Thoracic aorta (tissue), 2 donors: ENCODE results near the gene PKP4. TPM values are rescaled to one million over a fixed set of nuclear protein-coding genes. Genes with fewer than 3 reads are reported as not detected.

ENCODE experiments used
- ATAC-seq: fragments of 150-250 bp; one replicate; pipeline ENCODE4 v1.8.0; 2017; ENCODE audit warnings: low read depth; ENCODE audit not compliant: insufficient number of reproducible peaks, low FRiP score
- DNase-seq: peaks from one replicate; pipeline ENCODE4 v3.0.0-alpha.2; 2020; ENCODE audit warnings: low spot score
- H3K27ac ChIP-seq, 2 donors: fragments of 200-600 bp; sonication (generic); 1 replicate in 1 of 2; 2 replicates in 1 of 2; pipeline ENCODE4 v1.5.1; 2016; ENCODE audit warnings: mild to moderate bottlenecking in 2 of 2, moderate library complexity in 2 of 2
- H3K27me3 ChIP-seq: fragments of 200-600 bp; sonication (generic); replicated peaks from 2 replicates; pipeline ENCODE4 v1.6.0; 2016; ENCODE audit warnings: mild to moderate bottlenecking; ENCODE audit not compliant: insufficient read depth
- H3K36me3 ChIP-seq: fragments of 200-600 bp; sonication (generic); one replicate; pipeline ENCODE4 v1.5.1; 2016
- H3K4me1 ChIP-seq, 2 donors: fragments of 200-600 bp; sonication (generic); 1 replicate in 1 of 2; 2 replicates in 1 of 2; pipeline versions ENCODE4 v1.5.1 to v1.6.0; 2016; ENCODE audit warnings: low read depth in 2 of 2, mild to moderate bottlenecking in 1 of 2; ENCODE audit not compliant: control insufficient read depth in 1 of 2
- H3K4me3 ChIP-seq: fragments of 200-600 bp; sonication (generic); 2 replicates; pipeline ENCODE4 v1.5.1; 2016; ENCODE audit warnings: mild to moderate bottlenecking
- H3K9me3 ChIP-seq: fragments of 200-600 bp; sonication (generic); 2 replicates; pipeline ENCODE4 v1.5.1; 2016
- CTCF ChIP-seq: fragments of 200-600 bp; sonication (generic); IDR thresholded peaks from one replicate; pipeline ENCODE4 v1.5.1; 2019; ENCODE audit warnings: antibody characterized with exemption
- total RNA-seq, 2 donors: library from RNA; depleted of rRNA; stranded (reverse); fragments of >200 nt; gene quantifications; one replicate each; pipeline versions ENCODE4 v1.1.0 to v1.2.3, GENCODE V29; 2016

The PKP4 gene
- total RNA-seq, 2 donors from 2014 or later: 28.0 to 49.1 TPM

DNA sequence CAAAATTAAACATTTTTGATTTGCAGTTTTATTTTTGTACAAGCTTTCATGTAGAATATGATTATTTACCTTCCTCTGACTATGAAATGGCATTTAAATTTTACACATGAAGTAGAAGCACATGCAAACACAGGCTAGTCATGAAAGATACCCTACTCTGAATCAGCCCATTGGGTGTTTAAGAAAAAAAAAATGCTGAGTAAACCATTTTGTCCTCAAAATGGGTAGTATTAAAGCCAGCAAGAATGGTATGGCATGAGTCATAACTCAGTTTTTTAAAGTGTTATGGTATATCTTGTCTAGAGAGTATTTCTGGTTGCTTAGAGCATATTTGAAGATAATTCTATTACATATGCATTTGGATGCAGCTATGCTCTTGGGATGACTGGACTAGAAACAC is 55.0 kb downstream of the PKP4 start:
- no peak for ATAC-seq
- H3K4me1 ChIP-seq: peaks cover 0 to 4% of the 10 kb centered on the region in 2 donors
- no peak overlapping the region for H3K27ac ChIP-seq
- DNase-seq: no peak
- no peaks in the 10 kb centered on the region for H3K9me3 ChIP-seq
- TF ChIP-seq CTCF: no peak
- no peaks in the 10 kb centered on the region for H3K36me3 ChIP-seq
- no peak overlapping the region for H3K4me3 ChIP-seq
- no peaks in the 10 kb centered on the region for H3K27me3 ChIP-seq

DNA sequence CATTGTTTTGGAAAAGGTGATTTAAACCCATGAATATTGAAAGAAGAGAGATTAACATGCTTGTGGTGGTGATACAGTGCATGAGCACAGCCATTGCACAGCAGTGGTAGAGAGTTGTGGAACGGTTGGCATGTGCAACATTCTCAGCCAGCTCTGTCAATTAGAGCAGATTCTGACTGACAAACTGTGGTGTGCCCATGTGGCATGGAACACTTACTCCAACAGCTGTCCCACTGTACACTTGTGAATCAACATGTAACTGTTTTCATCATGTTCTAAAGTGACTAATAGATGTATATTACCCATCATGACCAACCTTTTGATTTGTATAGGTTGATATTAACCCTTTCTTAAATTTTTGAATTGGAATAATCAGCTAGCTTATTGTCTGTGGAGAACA is 55.6 kb downstream of the PKP4 start:
- no peaks in the 10 kb centered on the region for H3K9me3 ChIP-seq
- no peak for ATAC-seq
- no peak overlapping the region for H3K4me3 ChIP-seq
- H3K27ac ChIP-seq: no peak overlapping the region
- H3K4me1 ChIP-seq: peaks cover 0 to 4% of the 10 kb centered on the region in 2 donors
- no peaks in the 10 kb centered on the region for H3K27me3 ChIP-seq
- DNase-seq: no peak
- H3K36me3 ChIP-seq: no peaks in the 10 kb centered on the region
- no peak for TF ChIP-seq CTCF

DNA sequence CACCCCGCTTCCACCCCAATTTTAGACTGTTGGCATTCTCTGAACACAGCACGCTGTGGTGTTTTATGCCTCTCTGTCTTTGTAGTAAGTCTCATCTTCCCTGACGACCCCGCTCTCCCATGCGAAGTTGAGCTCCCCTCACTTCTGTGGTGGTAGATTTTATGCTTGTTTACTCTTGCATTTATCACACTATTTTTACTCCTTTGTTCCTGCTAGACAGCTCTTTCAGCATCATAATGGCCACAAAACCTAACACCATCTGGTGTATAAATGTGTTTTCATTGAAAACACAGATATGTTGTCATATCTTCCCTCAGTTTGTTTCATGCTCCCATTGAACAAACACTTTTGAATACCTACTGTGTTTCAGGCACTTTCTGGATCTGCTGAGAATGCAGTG is 57.1 kb downstream of the PKP4 start:
- Histone ChIP-seq H3K4me1 (peaks cover 0 to 4% of the 10 kb centered on the region in 2 donors), H3K9me3 (no peaks in the 10 kb centered on the region), H3K4me3 (no peak overlapping the region), H3K27me3 (no peaks in the 10 kb centered on the region), H3K36me3 (no peaks in the 10 kb centered on the region), H3K27ac (no peak overlapping the region)
- TF ChIP-seq CTCF: no peak
- DNase-seq: no peak
- no peak for ATAC-seq

DNA sequence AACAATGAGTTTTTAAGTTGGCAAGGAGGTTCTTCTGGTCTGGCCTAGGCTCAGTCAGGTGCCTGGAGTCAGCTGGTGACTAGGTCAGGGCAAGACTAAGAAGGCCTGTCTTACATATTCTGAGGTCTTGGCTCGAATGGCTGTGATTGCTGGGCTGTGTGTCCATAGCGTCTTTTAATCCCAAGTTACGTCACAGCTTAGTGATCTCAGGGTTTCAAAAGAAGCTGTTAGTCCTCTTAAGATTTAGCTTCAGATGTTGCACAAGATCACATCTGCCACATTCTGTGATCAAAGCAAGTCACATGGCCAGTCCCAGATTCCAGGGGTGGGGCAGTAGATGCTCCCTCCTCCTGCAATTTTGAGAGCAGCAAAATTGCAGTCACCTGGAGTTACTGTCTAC is 61.3 kb downstream of the PKP4 start:
- no peak for TF ChIP-seq CTCF
- Histone ChIP-seq H3K9me3 (no peaks in the 10 kb centered on the region), H3K4me1 (no peaks in the 10 kb centered on the region), H3K27ac (no peak overlapping the region), H3K4me3 (no peak overlapping the region), H3K36me3 (no peaks in the 10 kb centered on the region), H3K27me3 (no peaks in the 10 kb centered on the region)
- DNase-seq (no peak), ATAC-seq (no peak)

GRCh38 chr2:158519481-158519880 is 62.7 kb downstream of the PKP4 start:
- H3K4me3 ChIP-seq: no peak overlapping the region
- no peaks in the 10 kb centered on the region for H3K4me1 ChIP-seq
- TF ChIP-seq CTCF: no peak
- no peak for DNase-seq
- no peaks in the 10 kb centered on the region for H3K27me3 ChIP-seq
- no peaks in the 10 kb centered on the region for H3K9me3 ChIP-seq
- no peaks in the 10 kb centered on the region for H3K36me3 ChIP-seq
- no peak for ATAC-seq
- no peak overlapping the region for H3K27ac ChIP-seq
